ENCODE measurements around the gene PHC3.

DNA sequence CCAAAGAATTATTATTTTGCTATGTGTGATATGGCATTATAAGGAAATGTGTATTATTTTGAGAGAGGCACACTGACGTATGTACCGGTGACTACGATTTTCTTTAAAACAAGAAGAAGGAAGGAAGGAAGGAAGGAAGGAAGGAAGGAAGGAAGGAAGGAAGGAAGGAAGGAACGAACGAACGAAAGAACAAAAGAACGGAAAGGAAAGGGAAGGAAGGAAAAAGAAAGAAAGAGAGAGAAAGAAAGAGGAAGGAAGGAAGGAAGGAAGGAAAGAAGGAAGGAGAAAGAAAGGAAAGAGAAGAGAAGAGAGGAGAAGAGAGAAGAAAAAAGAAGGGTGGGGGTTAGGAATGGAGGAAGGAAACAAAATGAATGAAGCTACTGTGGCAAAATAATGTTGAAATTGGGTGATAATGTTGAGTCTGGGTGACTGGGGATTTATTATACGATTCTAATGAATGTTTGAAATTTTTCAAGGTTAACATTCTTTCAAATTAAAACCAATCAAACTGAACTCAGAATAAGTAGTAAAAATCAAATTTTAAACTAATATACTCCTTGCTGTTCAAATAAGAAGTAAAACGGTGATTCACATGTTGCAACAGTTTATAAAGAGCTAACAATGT, 70.3 kb downstream of the PHC3 start:
- TF ChIP-seq POLR2A (IDR thresholded peaks at IDR 0.05; ENCODE audit: low read length) (no peak), GATA1 (IDR thresholded peaks at IDR 0.05; ENCODE audit: low read depth, low read length) (no peak)

Data from erythroblast (primary cell).